Measurements from ENCODE around the gene PRPF8.

PRPF8 gene

DNA sequence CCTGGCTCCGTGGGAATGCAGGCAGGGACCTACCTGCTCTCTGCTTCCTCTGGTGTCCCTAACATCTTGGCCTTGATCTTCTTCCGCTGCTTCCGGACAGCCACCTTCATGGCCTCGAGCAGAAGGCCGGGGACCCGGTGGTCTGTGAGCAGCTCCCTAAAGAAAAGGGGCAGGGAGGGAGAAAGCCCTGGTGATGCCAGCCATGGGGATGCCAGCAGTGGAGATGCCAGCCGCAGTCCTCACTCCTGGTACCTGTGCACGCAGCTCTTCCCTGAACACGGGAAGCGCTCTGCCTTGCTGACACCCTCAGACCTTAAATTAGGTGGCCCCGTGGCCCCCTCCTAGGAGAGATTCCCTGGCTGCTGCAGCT, 36.9 kb downstream of the PRPF8 start:
- DNase-seq (ENCODE audit: low read depth, low spot score): no peak

DNA sequence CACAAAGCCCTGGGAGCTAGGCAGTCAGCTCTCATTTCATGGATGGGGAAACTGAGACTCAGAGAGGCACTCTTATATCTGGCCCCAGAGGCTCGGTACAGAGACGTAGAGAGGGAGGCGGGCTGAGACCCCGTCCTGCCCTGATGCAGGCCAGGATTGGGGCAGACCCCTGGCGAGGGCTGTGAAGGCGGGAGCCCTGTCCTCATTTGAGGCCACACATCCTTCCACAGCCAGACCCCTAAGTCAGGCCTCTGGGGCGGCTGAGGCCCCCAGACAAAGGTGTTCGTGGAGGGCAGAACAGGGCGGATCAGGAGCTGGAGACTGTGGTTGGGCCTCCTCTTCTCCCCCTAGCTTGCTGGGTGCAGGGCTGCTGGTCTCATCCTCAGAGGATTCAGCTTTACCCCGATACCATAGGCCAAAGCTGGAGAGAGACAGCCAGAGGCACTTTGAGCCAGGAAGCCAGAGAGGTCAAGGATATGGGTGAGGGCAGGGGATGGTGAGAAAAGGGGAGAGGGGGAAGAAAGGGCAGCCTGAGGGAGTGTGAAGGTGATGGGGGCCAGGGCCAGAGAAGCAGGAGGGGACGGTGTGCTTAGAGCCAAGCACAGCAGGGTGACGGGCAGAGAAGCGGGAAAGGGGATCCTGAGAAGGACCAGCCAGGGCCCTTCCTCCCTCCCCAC, 38.3 kb downstream of the PRPF8 start:
- no peak for DNase-seq (ENCODE audit: low read depth, low spot score)
- H3K27ac ChIP-seq: no peak overlapping the region

More for the DNA sequence above, 36.9 kb downstream of the PRPF8 start:
- H3K27ac ChIP-seq: no peak overlapping the region

DNA sequence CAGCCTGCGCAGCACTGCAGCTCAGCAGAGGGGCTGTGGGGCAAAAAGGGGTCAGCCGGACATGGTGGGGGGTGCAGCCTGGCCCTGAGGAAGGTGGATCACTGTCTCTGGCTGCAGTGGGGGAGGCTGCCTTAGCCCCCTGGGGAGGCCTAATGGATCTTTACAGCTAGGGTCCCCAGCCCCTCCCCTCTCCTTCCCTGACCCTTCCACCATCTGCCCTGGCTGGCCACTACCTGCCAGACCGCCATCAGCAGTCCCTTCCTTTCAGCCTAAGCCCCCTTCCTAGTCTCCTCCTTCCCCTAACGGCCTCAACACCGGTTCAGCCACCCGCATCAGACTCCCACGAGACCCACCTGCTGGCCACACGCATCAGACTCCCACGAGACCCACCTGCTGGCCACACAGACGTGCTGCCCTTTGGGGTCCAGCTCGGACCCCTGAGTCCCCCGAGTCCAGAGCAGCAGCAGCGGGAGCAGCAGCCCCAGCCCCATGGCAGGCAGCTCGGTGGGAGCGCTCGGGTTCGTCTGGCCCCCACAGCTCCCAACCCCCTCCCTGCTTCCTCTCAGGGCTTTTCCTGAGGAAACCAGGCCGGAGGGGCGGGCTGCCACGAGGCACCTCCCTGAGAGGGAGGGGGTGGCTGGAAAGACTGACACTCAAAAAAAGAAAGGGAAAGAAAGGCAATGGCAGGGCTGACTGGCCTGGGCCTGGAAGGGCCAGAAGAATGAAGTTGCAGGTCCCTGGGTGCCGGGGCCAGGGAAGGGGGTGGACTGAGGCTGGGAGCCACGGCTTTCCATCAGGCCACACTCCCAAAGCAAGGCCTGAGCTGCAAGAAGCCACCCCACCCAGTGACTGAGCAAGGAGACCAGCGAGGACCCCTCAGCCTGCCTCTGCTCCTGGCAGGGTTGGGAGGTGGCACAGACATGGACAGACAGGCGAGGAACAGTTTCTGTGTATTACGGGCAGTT, 39.2 kb downstream of the PRPF8 start, which contains the start of gene SCARF1:
Gene SCARF1, minus strand, starts transcription at position 526 of the 965 bp plus-strand sequence. Its CDS starts 35 bp downstream, at position 491.
- H3K27ac ChIP-seq: no peak within 1 kb of the TSS
- DNase-seq (ENCODE audit: low read depth, low spot score): no peak

DNA sequence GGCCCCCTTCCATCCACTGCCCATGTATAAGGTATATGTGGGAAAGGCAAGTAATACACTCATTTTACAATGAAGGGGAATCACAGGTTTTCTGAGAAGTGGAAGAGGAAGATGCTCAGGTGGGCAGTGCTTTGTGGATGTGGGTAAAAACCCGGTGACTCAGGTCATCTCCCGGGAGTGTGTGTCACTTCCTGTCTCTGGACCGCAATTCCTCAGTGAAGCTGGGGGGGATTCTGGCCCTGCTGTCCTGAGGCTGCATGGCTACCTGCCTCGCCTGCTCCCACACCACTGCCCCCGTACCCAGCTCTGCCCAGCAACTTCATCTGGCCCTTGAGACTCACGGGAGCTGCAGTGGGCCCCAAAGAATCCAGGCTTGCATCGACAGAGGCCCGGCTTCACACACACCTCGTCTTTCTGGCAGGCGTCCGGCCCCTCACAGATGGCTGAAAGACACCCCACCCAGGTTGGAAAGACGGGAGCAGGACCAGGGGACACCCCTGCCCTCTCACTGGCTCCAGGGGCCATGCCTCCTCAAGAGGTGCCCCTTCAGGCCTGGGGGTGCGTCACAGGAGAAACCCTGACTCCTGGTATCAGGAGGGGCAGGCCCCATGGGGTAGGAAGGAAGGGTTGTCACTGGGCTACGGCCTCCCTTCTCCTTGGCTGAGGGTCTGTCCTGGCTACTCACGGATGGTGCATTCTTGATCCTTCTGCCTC, 40.0 kb downstream of the PRPF8 start:
- DNase-seq (ENCODE audit: low read depth, low spot score): no peak
- H3K27ac ChIP-seq: no peak overlapping the region

DNA sequence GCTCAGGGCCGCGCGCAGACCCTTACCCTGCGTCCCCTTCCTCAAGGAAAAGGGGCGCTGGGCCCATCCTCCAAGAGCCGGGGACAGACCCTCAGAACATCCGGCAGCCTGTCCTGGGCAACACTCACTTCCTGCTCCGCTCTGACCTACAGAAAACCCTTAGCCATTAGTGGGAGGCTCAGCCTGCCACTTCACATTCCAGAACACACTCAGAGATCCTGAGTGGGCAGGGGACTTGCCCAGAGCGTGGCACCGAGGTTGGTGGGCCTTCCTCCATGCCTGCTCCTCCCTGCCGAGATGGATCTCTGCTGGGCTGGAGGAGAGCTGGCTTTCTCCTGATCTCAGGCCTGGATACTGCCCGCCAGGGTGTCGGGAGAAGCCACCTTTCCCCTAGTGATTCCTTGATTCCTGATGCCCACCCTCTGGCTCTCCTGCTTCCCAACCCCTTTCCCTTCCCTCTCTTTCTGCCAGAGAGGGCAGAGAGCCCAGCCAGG, 40.6 kb downstream of the PRPF8 start:
- no peak for DNase-seq (ENCODE audit: low read depth, low spot score)
- no peak overlapping the region for H3K27ac ChIP-seq

DNA sequence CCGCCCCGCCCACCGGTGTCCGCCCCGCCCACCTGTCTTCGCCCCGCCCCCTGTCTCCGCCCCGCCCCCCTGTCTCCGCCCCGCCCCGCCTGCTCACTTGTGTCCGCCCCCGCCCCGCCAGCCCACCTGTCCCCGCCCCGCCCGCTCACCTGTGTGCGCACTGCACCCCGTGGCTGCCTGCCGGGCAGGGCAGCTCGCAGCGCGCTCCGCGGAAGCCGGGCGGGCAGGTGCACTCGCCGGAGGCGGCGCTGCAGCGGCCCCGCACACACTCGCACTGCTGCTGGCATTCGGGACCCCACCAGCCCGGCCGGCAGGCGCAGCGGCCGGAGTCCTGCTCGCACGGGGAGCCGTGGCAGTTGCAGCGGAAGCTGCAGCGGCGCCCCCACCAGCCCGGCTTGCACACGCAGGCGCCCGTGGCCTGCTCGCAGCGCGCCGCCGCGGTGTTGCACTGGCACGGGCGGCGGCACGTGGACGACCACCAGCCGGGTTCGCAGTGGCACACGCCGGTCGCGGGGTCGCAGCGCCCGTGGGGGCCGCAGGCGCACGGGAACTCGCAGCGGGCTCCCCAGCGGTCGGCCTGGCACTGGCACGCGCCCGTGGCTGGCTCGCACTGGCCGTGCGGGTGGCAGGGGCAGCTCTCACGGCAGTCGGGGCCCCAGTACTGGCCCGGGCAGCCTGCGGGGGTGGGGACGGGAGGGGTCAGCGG, 41.2 kb downstream of the PRPF8 start:
- no peak for DNase-seq (ENCODE audit: low read depth, low spot score)
- H3K27ac ChIP-seq: no peak overlapping the region

DNA sequence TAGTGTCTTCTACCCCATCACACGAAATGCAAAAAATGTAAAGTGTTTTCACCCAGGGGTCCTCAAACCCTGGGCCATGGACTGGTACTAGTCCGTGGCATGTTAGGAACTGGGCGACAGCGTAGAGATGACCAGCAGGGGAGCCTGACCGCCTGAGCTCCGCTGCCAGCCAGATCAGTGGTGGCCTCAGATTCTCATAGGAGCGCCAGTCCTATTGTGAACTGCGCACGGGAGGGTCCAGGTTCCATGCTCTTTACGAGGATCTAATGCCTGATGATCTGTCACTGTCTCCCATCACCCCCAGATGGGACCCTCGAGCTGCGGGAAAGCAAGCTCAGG, 43.6 kb downstream of the PRPF8 start:
- no peak for DNase-seq (ENCODE audit: low read depth, low spot score)
- H3K27ac ChIP-seq: no peak overlapping the region

DNA sequence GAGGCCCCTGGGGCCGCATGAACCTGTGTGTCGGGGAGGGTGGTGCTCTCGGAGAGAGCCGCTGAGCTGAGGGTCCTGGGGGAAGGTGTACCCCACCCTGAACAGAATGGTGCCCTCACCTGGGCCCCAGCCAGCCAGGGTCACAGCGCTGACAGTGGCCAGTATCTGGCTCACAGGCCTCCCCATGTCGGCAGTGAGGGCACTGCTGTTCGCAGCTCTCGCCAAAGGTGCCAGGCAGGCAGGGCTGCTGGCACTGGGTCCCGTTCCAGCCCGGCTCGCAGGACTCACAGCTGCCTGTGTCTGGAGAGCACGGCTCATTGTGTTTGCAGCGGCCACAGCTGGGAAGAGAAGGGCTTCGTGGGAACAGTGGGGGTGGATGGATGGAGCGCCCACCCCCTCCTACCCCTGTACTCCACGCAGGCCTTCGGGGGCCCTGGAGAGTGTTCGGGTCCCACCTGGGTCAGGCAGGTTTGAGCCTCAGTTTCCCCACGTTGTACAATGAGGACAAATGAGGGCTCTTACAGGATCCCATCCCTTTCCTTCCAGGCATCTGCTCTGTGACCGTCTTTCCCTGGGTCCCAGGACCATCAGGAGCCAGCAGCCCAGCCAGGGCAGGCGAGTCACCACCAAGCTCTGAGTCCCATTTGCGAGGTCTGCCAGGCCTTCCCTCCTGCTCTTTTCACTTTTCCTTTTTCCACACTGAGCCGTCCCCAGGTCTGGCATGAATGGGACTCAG, 44.2 kb downstream of the PRPF8 start:
- no peak overlapping the region for H3K27ac ChIP-seq
- DNase-seq (ENCODE audit: low read depth, low spot score): no peak

DNA sequence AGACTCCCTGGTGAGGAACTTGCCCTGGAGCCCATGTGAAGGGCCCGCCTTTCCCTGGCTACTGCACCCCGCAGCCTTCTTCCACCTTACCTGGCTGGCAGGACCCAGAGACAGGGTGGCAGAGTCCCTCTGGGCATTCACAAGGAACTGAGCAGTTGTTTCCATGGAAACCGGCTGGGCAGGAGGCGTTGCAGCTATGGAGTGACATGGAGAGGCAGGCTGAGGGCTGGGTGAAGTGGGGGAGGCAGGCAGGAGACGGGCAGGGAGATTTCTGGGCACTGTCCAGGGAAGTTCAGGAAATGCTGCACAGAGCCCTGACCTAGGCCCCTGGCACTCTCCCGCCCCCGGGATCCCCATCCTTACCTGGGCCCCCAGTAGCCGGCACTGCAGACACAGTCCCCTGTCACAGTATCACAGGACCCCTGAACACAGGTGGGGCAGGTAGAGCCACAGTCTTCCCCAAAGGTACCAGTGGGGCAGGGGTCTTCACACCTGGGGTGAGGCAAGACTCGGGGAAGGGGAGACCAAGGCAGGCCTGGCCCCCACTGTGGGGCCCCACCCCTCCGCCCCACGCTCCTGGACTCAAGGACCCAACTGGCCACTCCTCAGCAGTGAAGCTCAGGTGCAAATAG, 45.0 kb downstream of the PRPF8 start:
- H3K27ac ChIP-seq: no peak overlapping the region
- no peak for DNase-seq (ENCODE audit: low read depth, low spot score)

DNA sequence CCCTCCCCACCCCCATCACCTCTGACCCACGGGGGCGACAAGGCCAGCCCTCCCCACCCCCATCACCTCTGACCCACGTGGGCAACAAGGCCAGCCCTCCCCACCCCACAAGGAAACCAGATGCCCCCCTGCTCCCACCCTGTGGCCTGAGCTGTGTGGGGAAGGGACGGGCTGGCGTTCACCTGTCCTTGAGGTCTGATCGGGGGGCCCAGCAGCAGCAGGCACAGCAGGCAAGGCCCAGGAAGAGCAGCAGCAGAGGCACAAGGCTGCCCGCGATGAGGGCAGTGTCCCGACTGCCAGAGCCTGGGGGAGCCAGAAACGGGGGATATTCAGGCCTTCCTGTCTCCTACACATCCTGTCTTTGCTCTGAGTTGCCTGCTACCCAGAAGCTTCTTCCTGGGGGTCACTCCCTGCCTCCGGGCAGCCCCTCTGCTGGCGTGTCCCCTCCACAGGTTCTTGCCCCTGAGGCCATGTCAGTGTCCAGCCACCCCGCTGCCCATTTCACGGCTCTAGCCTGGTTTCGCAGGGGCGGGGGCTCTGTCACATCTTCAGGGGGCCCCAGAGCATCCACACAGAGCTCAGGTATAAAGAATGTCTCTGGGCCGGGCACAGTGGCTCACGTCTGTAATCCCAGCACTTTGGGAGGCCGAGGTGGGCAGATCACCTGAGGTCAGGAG, 45.9 kb downstream of the PRPF8 start:
- no peak overlapping the region for H3K27ac ChIP-seq
- no peak for DNase-seq (ENCODE audit: low read depth, low spot score)

DNA sequence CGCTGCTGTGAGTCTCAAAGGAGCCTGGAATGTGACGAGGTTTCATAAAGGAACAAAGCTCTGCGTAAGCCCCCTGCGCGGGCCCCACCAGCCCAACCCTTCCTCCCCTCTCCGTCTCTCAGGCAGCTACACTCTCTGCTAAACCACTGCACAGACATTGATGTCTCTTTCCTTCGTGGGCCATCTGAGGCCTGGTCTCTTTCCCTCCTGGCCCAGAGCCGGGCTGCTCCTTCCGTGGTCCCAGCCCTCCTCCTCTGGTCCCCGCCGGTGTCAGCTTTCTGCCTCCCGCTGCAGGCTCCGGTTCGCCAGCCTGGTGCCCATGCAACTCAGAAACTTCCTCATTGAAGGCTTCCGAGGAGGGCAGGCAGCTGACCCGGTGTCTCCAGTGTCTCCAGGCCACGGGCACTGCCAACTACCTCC, 46.5 kb downstream of the PRPF8 start:
- DNase-seq (ENCODE audit: low read depth, low spot score): no peak
- no peak overlapping the region for H3K27ac ChIP-seq

DNA sequence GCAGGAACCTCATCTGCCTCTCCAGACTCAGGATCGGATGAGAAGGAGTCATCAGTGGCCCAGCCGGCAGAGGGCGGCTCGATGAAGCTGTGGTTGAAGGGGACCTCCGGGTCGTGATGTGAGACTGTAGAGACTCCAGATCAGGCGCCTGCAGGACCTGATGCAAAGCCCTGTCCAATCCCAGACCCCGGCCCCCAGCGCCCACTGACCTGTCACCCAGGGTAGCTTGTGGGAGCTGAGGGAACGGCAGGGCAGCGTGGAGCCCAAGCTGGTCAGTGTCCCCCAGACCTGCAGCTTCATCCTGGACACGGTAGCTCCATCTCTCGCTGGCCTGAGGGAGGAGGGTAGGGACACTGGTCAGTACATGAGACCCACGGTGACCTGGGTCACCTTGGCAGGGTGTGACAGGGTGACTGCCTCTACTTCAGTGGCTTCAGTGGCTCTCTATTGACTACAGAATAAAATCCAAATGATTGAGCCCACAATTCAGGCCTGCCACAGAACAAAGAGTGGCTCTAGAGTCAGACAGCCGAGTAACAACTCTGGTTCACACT, 47.9 kb downstream of the PRPF8 start:
- H3K27ac ChIP-seq: no peak overlapping the region
- DNase-seq (ENCODE audit: low read depth, low spot score): no peak

DNA sequence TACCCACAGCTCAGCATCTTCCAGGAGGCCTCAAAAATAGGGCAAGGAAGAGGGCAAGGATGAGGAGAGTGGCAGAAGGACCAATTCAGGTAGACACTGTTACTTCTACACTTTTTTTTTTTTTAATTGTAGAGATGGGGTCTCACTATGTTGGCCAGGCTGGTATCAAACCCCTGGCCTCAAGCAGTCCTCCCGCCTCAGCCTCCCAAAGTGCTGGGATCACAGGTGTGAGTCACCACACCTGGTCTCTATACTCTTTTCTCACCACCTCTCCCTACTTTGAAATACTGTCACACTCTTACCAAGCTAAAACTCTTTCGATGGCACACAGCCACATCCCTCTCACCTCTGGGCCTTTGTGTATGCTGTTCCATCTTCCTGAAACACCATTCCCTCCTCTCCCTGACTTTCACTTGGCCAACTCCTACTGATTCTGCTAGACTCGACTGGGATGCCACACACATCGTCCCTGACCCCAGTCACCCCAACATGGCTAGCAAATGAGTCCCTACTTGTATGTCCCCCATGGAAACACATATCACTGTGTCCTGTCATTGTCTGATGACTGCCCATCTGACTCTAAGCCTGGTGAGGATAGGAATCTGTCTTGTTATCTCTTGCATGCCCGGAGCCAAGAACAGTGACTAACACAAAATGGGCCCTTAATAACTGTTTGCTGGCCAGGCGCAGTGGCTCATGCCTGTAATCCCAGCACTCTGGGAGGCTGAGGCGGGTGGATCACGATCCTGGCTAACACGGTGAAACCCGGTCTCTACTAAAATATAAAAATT, 48.8 kb downstream of the PRPF8 start:
- DNase-seq (ENCODE audit: low read depth, low spot score): no peak
- H3K27ac ChIP-seq: no peak overlapping the region

DNA sequence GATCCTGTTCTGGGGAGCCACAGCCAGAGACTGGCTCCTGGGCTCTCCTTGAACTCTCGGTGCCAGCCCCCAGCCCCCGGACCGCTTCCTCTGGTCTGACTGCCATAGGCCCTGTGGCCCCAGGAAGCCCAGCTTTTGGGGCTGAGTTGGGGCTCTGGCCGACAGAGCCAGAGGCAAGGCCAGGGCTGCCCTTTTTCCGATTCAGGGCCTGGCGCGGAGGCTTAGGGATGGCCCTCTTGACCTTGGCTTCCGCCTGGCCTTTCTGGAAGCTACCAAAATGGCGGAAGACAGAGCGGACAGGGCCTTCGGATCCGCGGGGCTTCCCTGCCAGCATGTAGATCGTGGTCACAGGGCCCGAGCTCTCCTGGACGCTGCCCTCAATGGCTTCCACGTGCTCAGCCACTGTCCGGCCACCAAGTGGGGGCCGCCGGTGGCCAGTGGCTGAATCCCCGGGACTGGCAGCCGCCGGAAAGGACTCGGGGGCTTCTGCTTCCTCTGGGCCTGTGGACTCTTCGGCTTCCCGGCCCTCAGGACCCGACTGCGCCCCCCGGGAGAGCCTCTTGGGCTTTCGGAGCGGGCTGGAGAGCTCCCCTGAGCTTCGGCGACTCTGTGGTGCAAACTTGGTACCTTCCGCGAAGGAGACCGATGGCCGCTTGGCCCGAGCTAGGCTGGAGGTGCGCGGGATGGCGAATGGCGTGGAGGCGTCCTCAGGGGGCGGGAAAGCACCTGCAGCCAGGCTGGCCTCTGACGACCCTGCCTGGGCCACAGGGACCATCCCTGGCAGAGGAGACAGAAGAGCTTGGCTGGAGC, 49.6 kb downstream of the PRPF8 start:
- DNase-seq (ENCODE audit: low read depth, low spot score): no peak
- no peak overlapping the region for H3K27ac ChIP-seq

DNA sequence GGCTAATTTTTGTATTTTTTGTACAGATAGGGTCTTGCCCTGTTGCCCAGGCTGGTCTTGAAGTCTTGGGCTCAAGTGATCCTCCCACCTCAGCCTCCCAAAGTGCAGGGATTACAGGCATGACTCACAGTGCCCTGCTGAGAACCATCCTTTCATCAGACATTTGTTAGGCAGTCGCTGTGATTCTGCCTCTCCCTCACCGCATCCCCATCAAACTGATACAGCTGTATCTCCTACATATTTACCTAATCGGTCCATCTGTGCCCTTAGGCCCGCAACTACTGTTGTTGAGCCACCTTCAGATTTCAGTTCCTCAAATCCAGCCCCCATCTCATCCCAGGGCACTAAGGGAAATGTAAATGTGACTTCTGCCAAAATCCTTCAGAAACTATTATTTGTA, 54.0 kb downstream of the PRPF8 start:
- no peak overlapping the region for H3K27ac ChIP-seq
- DNase-seq (ENCODE audit: low read depth, low spot score): no peak

DNA sequence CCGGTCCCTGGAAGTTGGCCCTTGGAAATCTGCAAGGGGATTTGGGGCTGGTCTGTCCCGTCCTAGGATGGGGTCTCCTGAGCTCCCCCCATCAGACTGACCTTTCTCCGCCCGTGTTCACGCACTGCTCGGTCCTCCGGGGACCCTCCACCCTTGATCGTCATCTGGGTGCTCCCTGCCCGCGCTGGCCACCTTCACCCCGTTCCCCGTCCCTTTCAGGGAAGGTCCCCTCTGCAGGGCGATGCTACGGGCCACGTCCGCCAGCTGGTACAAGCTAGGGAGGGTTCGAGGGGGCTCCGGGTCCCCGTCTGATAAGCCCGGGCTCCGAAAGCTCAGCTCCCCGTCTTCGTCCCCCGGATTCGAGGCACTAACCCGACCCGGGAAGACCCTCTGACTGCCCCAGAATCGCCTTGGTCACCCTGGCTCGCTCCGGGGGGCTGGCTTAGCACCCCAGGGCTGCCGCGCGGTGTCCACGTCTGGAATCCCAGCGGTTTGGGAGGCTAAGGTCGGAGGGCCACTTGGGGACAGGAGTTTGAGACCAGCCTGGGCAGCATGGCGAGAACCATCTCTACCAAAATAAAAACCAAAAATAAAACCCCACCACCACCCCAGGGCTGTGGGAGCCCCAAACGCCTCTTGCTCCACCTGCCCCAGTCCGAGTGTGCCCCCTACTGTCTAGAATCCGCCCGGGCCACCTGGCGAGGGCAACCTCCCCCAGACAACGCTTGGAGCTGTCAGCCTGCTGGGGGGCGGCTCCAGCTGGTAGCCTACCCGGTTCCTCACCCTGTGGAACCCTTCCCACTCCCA, 55.0 kb downstream of the PRPF8 start:
- DNase-seq (ENCODE audit: low read depth, low spot score): no peak
- H3K27ac ChIP-seq: peak overlapping the region; percentile 60

Data from epithelial cell of prostate (primary cell).